ENCODE measurements around the gene PRR14L.
"Not testable (repeated sequence)": the region's sequence is repeated elsewhere in the genome, so short reads cannot be mapped to it uniquely, and the experiment has no call there.

Gene PRR14L

GRCh38 chr22:31719850-31720471 lies 30.0 kb downstream of the PRR14L start:
- WGBS, 2 experiments (ENCODE audit: insufficient coverage in 2 of 2): 78 to 100% methylated on average over 2 to 5 of the region's 7 CpGs
- H3K27ac ChIP-seq (ENCODE audit: low read depth, low read length, severe bottlenecking): no peak overlapping the region
- no peak overlapping the region for H3K4me3 ChIP-seq (ENCODE audit: extremely low read depth, insufficient read depth, low read length, poor library complexity, severe bottlenecking)
- H3K36me3 ChIP-seq (ENCODE audit: control insufficient read depth, insufficient read depth, low read length): peaks cover 85% of the 10 kb centered on the region
- no peaks in the 10 kb centered on the region for H3K4me1 ChIP-seq (ENCODE audit: control insufficient read depth, insufficient read depth, low read length, poor library complexity, severe bottlenecking)
- no peaks in the 10 kb centered on the region for H3K9me3 ChIP-seq (ENCODE audit: control insufficient read depth, low read length)

DNA sequence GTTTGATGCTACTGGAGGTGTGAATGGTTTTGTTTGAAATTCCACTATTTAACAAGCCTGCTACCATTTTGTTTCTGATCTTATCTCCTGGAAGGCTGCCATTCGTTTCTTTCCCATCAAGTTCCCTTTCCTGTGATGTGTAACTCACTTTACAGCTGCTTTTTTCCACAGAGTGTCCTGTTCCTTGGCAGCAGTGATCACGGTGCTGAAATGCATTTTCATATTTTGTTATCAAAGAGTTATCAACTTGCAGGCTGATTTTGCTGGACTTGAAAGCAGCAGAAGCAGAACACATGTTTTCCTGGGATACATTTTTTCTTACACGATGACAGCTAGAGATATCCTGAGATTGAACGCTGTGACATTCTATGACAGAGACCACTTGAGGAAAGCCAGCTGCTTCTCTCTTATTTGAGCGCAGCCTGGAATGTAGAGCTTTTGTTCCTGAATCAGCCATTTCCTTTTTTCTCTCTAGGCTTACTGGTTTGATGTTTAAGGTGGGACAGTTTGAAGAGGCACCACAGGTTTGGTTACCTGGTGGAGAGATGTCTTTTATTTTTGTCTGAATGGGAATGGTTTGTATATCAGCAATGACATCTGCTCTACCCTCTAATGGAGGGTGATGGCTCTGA lies 34.7 kb downstream of the PRR14L start:
- H3K4me3 ChIP-seq (ENCODE audit: extremely low read depth, insufficient read depth, low read length, poor library complexity, severe bottlenecking): no peak overlapping the region
- no peaks in the 10 kb centered on the region for H3K4me1 ChIP-seq (ENCODE audit: control insufficient read depth, insufficient read depth, low read length, poor library complexity, severe bottlenecking)
- H3K27ac ChIP-seq (ENCODE audit: low read depth, low read length, severe bottlenecking): no peak overlapping the region
- WGBS, 2 experiments (ENCODE audit: insufficient coverage in 2 of 2): 100% methylated on average over 3 to 4 of the region's 5 CpGs
- H3K36me3 ChIP-seq (ENCODE audit: control insufficient read depth, insufficient read depth, low read length): peaks cover 94% of the 10 kb centered on the region
- H3K9me3 ChIP-seq (ENCODE audit: control insufficient read depth, low read length): no peaks in the 10 kb centered on the region

DNA sequence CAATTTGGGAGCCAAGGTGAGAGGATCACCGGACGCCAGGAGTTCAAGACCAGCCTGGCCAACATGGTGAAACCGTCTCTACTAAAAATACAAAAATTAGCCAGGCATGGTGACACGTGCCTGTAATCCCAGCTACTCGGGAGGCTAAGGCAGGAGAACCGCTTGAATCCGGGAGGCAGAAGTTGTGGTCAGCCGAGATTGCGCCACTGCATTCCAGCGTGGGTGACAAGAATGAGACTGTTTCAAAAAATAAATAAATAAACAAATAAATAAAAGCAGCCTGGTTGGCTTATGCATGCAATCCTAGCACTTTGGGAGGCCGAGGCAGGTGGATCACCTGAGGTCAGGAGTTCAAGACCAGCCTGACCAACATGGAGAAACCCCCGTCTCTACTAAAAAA lies 38.7 kb downstream of the PRR14L start:
- not testable (repeated sequence) for H3K4me3 ChIP-seq (ENCODE audit: extremely low read depth, insufficient read depth, low read length, poor library complexity, severe bottlenecking); H3K9me3 ChIP-seq (ENCODE audit: control insufficient read depth, low read length); H3K4me1 ChIP-seq (ENCODE audit: control insufficient read depth, insufficient read depth, low read length, poor library complexity, severe bottlenecking); H3K27ac ChIP-seq (ENCODE audit: low read depth, low read length, severe bottlenecking)
- 91 to 97% methylated on average over 9 to 10 of the region's 12 CpGs for WGBS, 2 experiments (ENCODE audit: insufficient coverage in 2 of 2)
- H3K36me3 ChIP-seq (ENCODE audit: control insufficient read depth, insufficient read depth, low read length): peaks cover 77% of the 10 kb centered on the region

GRCh38 chr22:31707519-31707918 lies 42.4 kb downstream of the PRR14L start:
- Histone ChIP-seq H3K36me3 (ENCODE audit: control insufficient read depth, insufficient read depth, low read length) (peaks cover 71% of the 10 kb centered on the region), H3K4me1 (ENCODE audit: control insufficient read depth, insufficient read depth, low read length, poor library complexity, severe bottlenecking) (no peaks in the 10 kb centered on the region), H3K4me3 (ENCODE audit: extremely low read depth, insufficient read depth, low read length, poor library complexity, severe bottlenecking) (no peak overlapping the region), H3K27ac (ENCODE audit: low read depth, low read length, severe bottlenecking) (no peak overlapping the region), H3K9me3 (ENCODE audit: control insufficient read depth, low read length) (no peaks in the 10 kb centered on the region)
- 87 to 93% methylated on average over 3 to 7 of the region's 8 CpGs for WGBS, 2 experiments (ENCODE audit: insufficient coverage in 2 of 2)

GRCh38 chr22:31695423-31695822 lies 54.5 kb downstream of the PRR14L start:
- peaks cover 90% of the 10 kb centered on the region for H3K36me3 ChIP-seq (ENCODE audit: control insufficient read depth, insufficient read depth, low read length)
- no peak overlapping the region for H3K27ac ChIP-seq (ENCODE audit: low read depth, low read length, severe bottlenecking)
- no peaks in the 10 kb centered on the region for H3K9me3 ChIP-seq (ENCODE audit: control insufficient read depth, low read length)
- H3K4me3 ChIP-seq (ENCODE audit: extremely low read depth, insufficient read depth, low read length, poor library complexity, severe bottlenecking): no peak overlapping the region
- WGBS, 2 experiments (ENCODE audit: insufficient coverage in 2 of 2): 87 to 100% methylated on average over 3 of the region's 4 CpGs
- H3K4me1 ChIP-seq (ENCODE audit: control insufficient read depth, insufficient read depth, low read length, poor library complexity, severe bottlenecking): no peaks in the 10 kb centered on the region

GRCh38 chr22:31694046-31694445 lies 55.9 kb downstream of the PRR14L start:
- H3K4me1 ChIP-seq (ENCODE audit: control insufficient read depth, insufficient read depth, low read length, poor library complexity, severe bottlenecking); H3K9me3 ChIP-seq (ENCODE audit: control insufficient read depth, low read length); H3K27ac ChIP-seq (ENCODE audit: low read depth, low read length, severe bottlenecking); H3K4me3 ChIP-seq (ENCODE audit: extremely low read depth, insufficient read depth, low read length, poor library complexity, severe bottlenecking): not testable (repeated sequence)
- peaks cover 93% of the 10 kb centered on the region for H3K36me3 ChIP-seq (ENCODE audit: control insufficient read depth, insufficient read depth, low read length)
- 94 to 96% methylated on average over 8 to 11 of the region's 11 CpGs for WGBS, 2 experiments (ENCODE audit: insufficient coverage in 2 of 2)

DNA sequence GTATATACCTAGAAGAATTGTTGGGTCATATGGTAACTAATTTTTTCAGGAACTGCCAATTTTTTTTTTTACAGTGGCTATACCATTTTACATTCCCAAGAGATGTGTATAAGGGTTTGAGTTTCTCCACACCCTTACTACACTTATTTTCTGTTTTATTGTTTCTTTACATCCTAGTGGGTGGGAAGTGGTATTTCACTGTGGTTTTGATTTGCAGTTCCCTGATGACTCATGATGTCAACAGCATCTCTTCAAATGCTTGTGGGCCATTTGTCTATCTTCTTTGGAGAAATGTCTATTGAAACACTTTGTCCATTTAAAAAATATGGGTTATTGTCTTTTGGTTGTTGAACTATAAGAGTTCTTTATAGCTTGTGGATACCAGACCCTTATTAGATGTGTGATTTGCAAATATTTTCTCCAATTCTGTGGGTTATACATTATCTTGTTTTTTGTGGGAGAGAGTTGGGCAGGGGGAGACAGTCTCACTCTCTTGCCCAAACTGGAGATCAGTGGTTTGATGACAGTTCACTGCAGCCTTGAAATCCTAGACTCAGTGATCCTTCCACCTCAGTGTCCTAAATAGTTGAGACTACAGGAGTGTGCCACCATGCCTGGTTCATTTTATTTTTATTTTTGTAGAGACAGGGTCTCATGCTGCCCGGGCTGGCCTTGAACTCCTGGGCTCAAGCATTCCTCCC lies 57.6 kb downstream of the PRR14L start:
- H3K4me3 ChIP-seq (ENCODE audit: extremely low read depth, insufficient read depth, low read length, poor library complexity, severe bottlenecking): no peak overlapping the region
- H3K9me3 ChIP-seq (ENCODE audit: control insufficient read depth, low read length): no peaks in the 10 kb centered on the region
- H3K36me3 ChIP-seq (ENCODE audit: control insufficient read depth, insufficient read depth, low read length): peaks cover 91% of the 10 kb centered on the region
- WGBS, 2 experiments (ENCODE audit: insufficient coverage in 2 of 2): 100% methylated on average over 1 of the region's 1 CpG; no CpG with 5 or more reads in 1 of the 2 experiments
- no peak overlapping the region for H3K27ac ChIP-seq (ENCODE audit: low read depth, low read length, severe bottlenecking)
- H3K4me1 ChIP-seq (ENCODE audit: control insufficient read depth, insufficient read depth, low read length, poor library complexity, severe bottlenecking): no peaks in the 10 kb centered on the region

DNA sequence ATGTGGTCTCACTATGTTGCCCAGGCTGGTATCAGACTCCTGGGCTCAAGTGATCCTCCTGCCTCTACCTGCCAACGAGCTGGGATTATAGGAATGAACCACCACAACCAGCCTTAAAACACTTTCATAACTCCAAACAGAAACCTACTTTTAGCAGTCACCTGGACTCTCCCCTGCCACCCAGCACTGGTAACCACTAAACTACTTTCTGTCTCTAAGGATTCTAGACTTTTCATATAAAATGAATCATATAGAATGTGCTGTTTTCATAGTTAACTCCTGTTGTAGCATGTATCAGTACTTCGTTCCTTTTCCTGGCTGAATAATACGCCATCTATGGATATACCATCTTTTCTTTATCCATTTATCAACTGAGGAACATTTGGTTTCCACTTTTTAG lies 58.5 kb downstream of the PRR14L start:
- Histone ChIP-seq H3K9me3 (ENCODE audit: control insufficient read depth, low read length) (no peaks in the 10 kb centered on the region), H3K36me3 (ENCODE audit: control insufficient read depth, insufficient read depth, low read length) (peaks cover 91% of the 10 kb centered on the region), H3K4me1 (ENCODE audit: control insufficient read depth, insufficient read depth, low read length, poor library complexity, severe bottlenecking) (no peaks in the 10 kb centered on the region), H3K27ac (ENCODE audit: low read depth, low read length, severe bottlenecking) (no peak overlapping the region), H3K4me3 (ENCODE audit: extremely low read depth, insufficient read depth, low read length, poor library complexity, severe bottlenecking) (no peak overlapping the region)
- 64 to 71% methylated on average over 2 to 3 of the region's 3 CpGs for WGBS, 2 experiments (ENCODE audit: insufficient coverage in 2 of 2)

GRCh38 chr22:31683181-31684105 lies 66.5 kb downstream of the PRR14L start:
- H3K36me3 ChIP-seq (ENCODE audit: control insufficient read depth, insufficient read depth, low read length): peaks cover 45% of the 10 kb centered on the region
- H3K4me3 ChIP-seq (ENCODE audit: extremely low read depth, insufficient read depth, low read length, poor library complexity, severe bottlenecking): no peak overlapping the region
- 91 to 93% methylated on average over 8 to 11 of the region's 13 CpGs for WGBS, 2 experiments (ENCODE audit: insufficient coverage in 2 of 2)
- no peaks in the 10 kb centered on the region for H3K4me1 ChIP-seq (ENCODE audit: control insufficient read depth, insufficient read depth, low read length, poor library complexity, severe bottlenecking)
- no peaks in the 10 kb centered on the region for H3K9me3 ChIP-seq (ENCODE audit: control insufficient read depth, low read length)
- no peak overlapping the region for H3K27ac ChIP-seq (ENCODE audit: low read depth, low read length, severe bottlenecking)

DNA sequence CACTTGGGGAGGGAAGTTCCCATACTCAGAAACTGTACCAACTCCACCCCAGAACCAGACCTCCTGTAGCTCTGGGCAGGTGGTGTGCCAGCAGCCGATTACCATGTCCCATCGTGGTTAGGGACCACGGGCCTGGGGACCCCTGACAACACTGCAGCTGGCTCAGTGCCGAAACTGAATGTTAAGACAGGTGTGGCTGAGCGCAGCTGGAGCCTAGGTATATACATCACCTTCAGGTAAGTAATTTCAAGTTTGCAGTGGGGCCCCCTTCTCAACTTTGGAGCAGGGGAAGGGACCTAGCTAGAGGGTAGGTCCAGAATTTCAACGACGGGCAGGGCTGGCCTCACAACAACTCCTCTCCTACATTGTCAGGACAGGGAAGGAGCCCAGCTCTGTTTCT lies 67.2 kb downstream of the PRR14L start:
- 93 to 96% methylated on average over 6 to 7 of the region's 7 CpGs for WGBS, 2 experiments (ENCODE audit: insufficient coverage in 2 of 2)
- no peaks in the 10 kb centered on the region for H3K9me3 ChIP-seq (ENCODE audit: control insufficient read depth, low read length)
- no peaks in the 10 kb centered on the region for H3K4me1 ChIP-seq (ENCODE audit: control insufficient read depth, insufficient read depth, low read length, poor library complexity, severe bottlenecking)
- H3K36me3 ChIP-seq (ENCODE audit: control insufficient read depth, insufficient read depth, low read length): peaks cover 40% of the 10 kb centered on the region
- H3K4me3 ChIP-seq (ENCODE audit: extremely low read depth, insufficient read depth, low read length, poor library complexity, severe bottlenecking): no peak overlapping the region
- no peak overlapping the region for H3K27ac ChIP-seq (ENCODE audit: low read depth, low read length, severe bottlenecking)
